ENCODE data around the gene KHDRBS1.
"Not testable (repeated sequence)": the region's sequence is repeated elsewhere in the genome, so short reads cannot be mapped to it uniquely, and the experiment has no call there.

The KHDRBS1 gene

GRCh38 chr1:32012709-32013385 lies 821 bp upstream of the KHDRBS1 start:
- DNase-seq (ENCODE audit: low read depth in 2 of 2) = no peak

GRCh38 chr1:32014199-32014947 lies 705 bp downstream of the KHDRBS1 start:
- DNase-seq (ENCODE audit: low read depth in 2 of 2) = no peak

GRCh38 chr1:32014948-32015273 lies 1.2 kb downstream of the KHDRBS1 start:
- no peak for DNase-seq (ENCODE audit: low read depth in 2 of 2)

- DNase-seq (ENCODE audit: low read depth in 2 of 2) = no peak
Measured at GRCh38 chr1:32020339-32020738, 6.7 kb downstream of the KHDRBS1 start.

- not testable (repeated sequence) for DNase-seq (ENCODE audit: low read depth in 2 of 2)
Measured at GRCh38 chr1:32021574-32022018, 7.9 kb downstream of the KHDRBS1 start.

GRCh38 chr1:32023351-32023750 lies 9.7 kb downstream of the KHDRBS1 start:
- no peak for DNase-seq (ENCODE audit: low read depth in 2 of 2)

GRCh38 chr1:32025515-32025914 lies 11.8 kb downstream of the KHDRBS1 start:
- no peak for DNase-seq (ENCODE audit: low read depth in 2 of 2)

- no peak for DNase-seq (ENCODE audit: low read depth in 2 of 2)
Measured at GRCh38 chr1:32028746-32029145, 15.1 kb downstream of the KHDRBS1 start.

- DNase-seq (ENCODE audit: low read depth in 2 of 2) = no peak
Measured at GRCh38 chr1:32031578-32032274, 18.1 kb downstream of the KHDRBS1 start.

- DNase-seq (ENCODE audit: low read depth in 2 of 2) = no peak
Measured at GRCh38 chr1:32032275-32032615, 18.6 kb downstream of the KHDRBS1 start.

GRCh38 chr1:32035119-32035518 lies 21.5 kb downstream of the KHDRBS1 start:
- no peak for DNase-seq (ENCODE audit: low read depth in 2 of 2)

- DNase-seq (ENCODE audit: low read depth in 2 of 2) = no peak
Measured at GRCh38 chr1:32040711-32041110, 27.0 kb downstream of the KHDRBS1 start.

- DNase-seq (ENCODE audit: low read depth in 2 of 2) = no peak
Measured at GRCh38 chr1:32042330-32042729, 28.7 kb downstream of the KHDRBS1 start.

- no peak for DNase-seq (ENCODE audit: low read depth in 2 of 2)
Measured at GRCh38 chr1:32044234-32044633, 30.6 kb downstream of the KHDRBS1 start.

- no peak for DNase-seq (ENCODE audit: low read depth in 2 of 2)
Measured at GRCh38 chr1:32045772-32046171, 32.1 kb downstream of the KHDRBS1 start.

GRCh38 chr1:32047701-32048100 lies 34.0 kb downstream of the KHDRBS1 start:
- DNase-seq (ENCODE audit: low read depth in 2 of 2) = no peak

- no peak for DNase-seq (ENCODE audit: low read depth in 2 of 2)
Measured at GRCh38 chr1:32048440-32048839, 34.8 kb downstream of the KHDRBS1 start.

- DNase-seq (ENCODE audit: low read depth in 2 of 2) = no peak
Measured at GRCh38 chr1:32051706-32052105, 38.0 kb downstream of the KHDRBS1 start.

GRCh38 chr1:32052887-32053286 lies 39.2 kb downstream of the KHDRBS1 start:
- DNase-seq (ENCODE audit: low read depth in 2 of 2) = no peak

GRCh38 chr1:32055416-32055815 lies 41.7 kb downstream of the KHDRBS1 start:
- DNase-seq (ENCODE audit: low read depth in 2 of 2) = no peak

- no peak for DNase-seq (ENCODE audit: low read depth in 2 of 2)
Measured at GRCh38 chr1:32056598-32056997, 42.9 kb downstream of the KHDRBS1 start.

GRCh38 chr1:32060914-32061313 lies 47.2 kb downstream of the KHDRBS1 start:
- DNase-seq (ENCODE audit: low read depth in 2 of 2) = no peak

- DNase-seq (ENCODE audit: low read depth in 2 of 2) = no peak
Measured at GRCh38 chr1:32062867-32063230, 49.2 kb downstream of the KHDRBS1 start.
